Measurements from ENCODE around the gene ACSF2.
A peak's percentile ranks its signal among the peaks of the same experiment; 100 is the strongest.

Gene ACSF2

GRCh38 chr17:50501054-50501453, 75.0 kb downstream of the ACSF2 start:
- TF ChIP-seq CTCF (conservative IDR thresholded peaks at IDR 0.05): peak; percentile 81
- no peak for TF ChIP-seq ZFX (IDR thresholded peaks at IDR 0.05)
- H3K27ac ChIP-seq: no peak overlapping the region

GRCh38 chr17:50502301-50502990, 76.4 kb downstream of the ACSF2 start:
- H3K27ac ChIP-seq: no peak overlapping the region
- TF ChIP-seq CTCF (conservative IDR thresholded peaks at IDR 0.05): no peak
- no peak for TF ChIP-seq ZFX (IDR thresholded peaks at IDR 0.05)

- no peak overlapping the region for H3K27ac ChIP-seq
- TF ChIP-seq CTCF (conservative IDR thresholded peaks at IDR 0.05): no peak
- no peak for TF ChIP-seq ZFX (IDR thresholded peaks at IDR 0.05)
These were observed 79.6 kb downstream of the ACSF2 start for GRCh38 chr17:50505591-50506130.

- no peak overlapping the region for H3K27ac ChIP-seq
- TF ChIP-seq CTCF (conservative IDR thresholded peaks at IDR 0.05): no peak
- no peak for TF ChIP-seq ZFX (IDR thresholded peaks at IDR 0.05)
These were observed 80.3 kb downstream of the ACSF2 start for GRCh38 chr17:50506298-50506697.

- TF ChIP-seq CTCF (conservative IDR thresholded peaks at IDR 0.05) (no peak), ZFX (IDR thresholded peaks at IDR 0.05) (no peak)
- no peak within 1 kb of the TSS for H3K27ac ChIP-seq
These were observed 82.0 kb downstream of the ACSF2 start, which contains the start of gene MYCBPAP for GRCh38 chr17:50507871-50508572. MYCBPAP (plus strand) TSS chr17:50508439; CDS start chr17:50508675, 236 bp downstream.

- no peak for TF ChIP-seq ZFX (IDR thresholded peaks at IDR 0.05)
- TF ChIP-seq CTCF (conservative IDR thresholded peaks at IDR 0.05): no peak
- no peak overlapping the region for H3K27ac ChIP-seq
These were observed 82.8 kb downstream of the ACSF2 start for GRCh38 chr17:50508573-50509460.
